HepG2 (cell line): Measurements from ENCODE around the gene ZNG1E. TPM values are rescaled to one million over a fixed set of nuclear protein-coding genes. Genes with fewer than 3 reads are reported as not detected.
"Not testable (repeated sequence)": the region's sequence is repeated elsewhere in the genome, so short reads cannot be mapped to it uniquely, and the experiment has no call there.

Experiments
- ATF1 ChIP-seq: IDR thresholded peaks from 2 replicates; pipeline ENCODE4 v1.6.1; 2016; ENCODE audit warnings: mild to moderate bottlenecking, control low read depth
- ATF2 ChIP-seq: sonication (generic); formaldehyde crosslinking; IDR thresholded peaks from 2 replicates; pipeline ENCODE4 v1.4.0; 2020; ENCODE audit warnings: missing genetic modification reagents
- CHD2 ChIP-seq: IDR thresholded peaks from 2 replicates; pipeline ENCODE4 v1.6.1; 2011; ENCODE audit warnings: low read depth, low read length, improper control_type of control experiment
- CREB1 ChIP-seq, 2 experiments: fragments of 450-650 bp in 1 of 2; IDR thresholded peaks; 2 replicates each; pipeline ENCODE4 v1.6.1; 2016 to 2017; ENCODE audit warnings: control low read depth in 1 of 2, mild to moderate bottlenecking in 1 of 2, missing compliant biosample characterization in 1 of 2, missing genetic modification characterization in 1 of 2
- CREM ChIP-seq, 2 experiments: sonication (generic) in 1 of 2; formaldehyde crosslinking in 1 of 2; IDR thresholded peaks; 2 replicates each; pipeline versions ENCODE4 v1.4.0 to v1.6.1; 2016 to 2020; ENCODE audit warnings: antibody characterized with exemption in 1 of 2, mild to moderate bottlenecking in 1 of 2, missing genetic modification reagents in 1 of 2
- DMAP1 ChIP-seq: IDR thresholded peaks from 2 replicates; pipeline ENCODE4 v1.6.1; 2016
- ELF3 ChIP-seq: IDR thresholded peaks from 2 replicates; pipeline ENCODE4 v1.6.1; 2016; ENCODE audit warnings: missing genetic modification reagents, missing compliant biosample characterization
- FOXO1 ChIP-seq: sonication (generic); formaldehyde crosslinking; IDR thresholded peaks from 2 replicates; pipeline ENCODE4 v1.4.0; 2020; ENCODE audit warnings: missing genetic modification reagents
- GABPB1 ChIP-seq: IDR thresholded peaks from 2 replicates; pipeline ENCODE4 v1.6.1; 2016; ENCODE audit warnings: mild to moderate bottlenecking, missing genetic modification reagents, moderate library complexity, missing compliant biosample characterization
- GATAD1 ChIP-seq: IDR thresholded peaks from 2 replicates; pipeline ENCODE4 v1.6.1; 2016; ENCODE audit warnings: missing genetic modification reagents, missing compliant biosample characterization
- HNRNPLL ChIP-seq: fragments of 200-400 bp; formaldehyde crosslinking; IDR thresholded peaks from 2 replicates; pipeline ENCODE4 v1.6.1; 2017; ENCODE audit warnings: mild to moderate bottlenecking, low read depth, low read length; ENCODE audit not compliant: poor library complexity, severe bottlenecking
- HOXA3 ChIP-seq: sonication (generic); formaldehyde crosslinking; IDR thresholded peaks from 2 replicates; pipeline ENCODE4 v1.5.0; 2020; ENCODE audit warnings: missing genetic modification reagents
- IRF2 ChIP-seq: IDR thresholded peaks from 2 replicates; pipeline ENCODE4 v1.6.1; 2018; ENCODE audit warnings: missing genetic modification reagents, missing compliant biosample characterization
- KAT8 ChIP-seq: IDR thresholded peaks from 2 replicates; pipeline ENCODE4 v1.6.1; 2016; ENCODE audit warnings: missing genetic modification reagents, missing compliant biosample characterization
- KDM2A ChIP-seq: sonication (generic); formaldehyde crosslinking; IDR thresholded peaks from 2 replicates; pipeline ENCODE4 v1.4.0; 2020; ENCODE audit warnings: low read depth, missing genetic modification reagents, borderline replicate concordance
- KMT2B ChIP-seq: IDR thresholded peaks from 2 replicates; pipeline ENCODE4 v1.6.1; 2016; ENCODE audit warnings: missing genetic modification reagents, missing compliant biosample characterization
- MAX ChIP-seq: IDR thresholded peaks from 2 replicates; pipeline ENCODE4 v1.6.1; 2012; ENCODE audit warnings: inconsistent platforms
- MIXL1 ChIP-seq: IDR thresholded peaks from 2 replicates; pipeline ENCODE4 v1.6.1; 2016
- MYC ChIP-seq: sonication (generic); formaldehyde crosslinking; IDR thresholded peaks from 2 replicates; pipeline ENCODE4 v1.9.0; 2021; ENCODE audit warnings: missing genetic modification reagents, borderline replicate concordance
- POLR2AphosphoS5 ChIP-seq: IDR thresholded peaks from 2 replicates; pipeline ENCODE4 v1.6.1; 2012; ENCODE audit warnings: low read depth, low read length
- SAP130 ChIP-seq: IDR thresholded peaks from 2 replicates; pipeline ENCODE4 v1.6.1; 2016; ENCODE audit warnings: low read depth
- SP1 ChIP-seq, 2 experiments: fragments of 450-650 bp in 1 of 2; sonication (generic) in 1 of 2; formaldehyde crosslinking in 1 of 2; IDR thresholded peaks; 2 replicates each; pipeline versions ENCODE4 v1.4.0 to v1.6.1; 2016 to 2020; ENCODE audit warnings: missing genetic modification reagents in 1 of 2
- TAF1 ChIP-seq: sonication (generic); formaldehyde crosslinking; IDR thresholded peaks from 2 replicates; pipeline ENCODE4 v1.4.0; 2020; ENCODE audit warnings: missing genetic modification reagents
- THAP11 ChIP-seq: IDR thresholded peaks from 2 replicates; pipeline ENCODE4 v1.6.1; 2016; ENCODE audit warnings: missing biosample characterization, missing genetic modification reagents
- YEATS2 ChIP-seq: sonication (generic); formaldehyde crosslinking; IDR thresholded peaks from 2 replicates; pipeline ENCODE4 v1.4.0; 2020; ENCODE audit warnings: missing genetic modification reagents, borderline replicate concordance
- ZFY ChIP-seq: sonication (generic); formaldehyde crosslinking; IDR thresholded peaks from 2 replicates; pipeline ENCODE4 v1.4.0; 2020; ENCODE audit warnings: missing genetic modification reagents
- ZNF768 ChIP-seq: sonication (generic); formaldehyde crosslinking; IDR thresholded peaks from 2 replicates; pipeline ENCODE4 v1.4.0; 2020; ENCODE audit warnings: missing genetic modification reagents
- polyA plus RNA-seq, 8 experiments: library from polyadenylated mRNA; depleted of rRNA in 3 of 8; stranded (reverse) in 7 of 8; unstranded in 1 of 8; fragments of >200 nt; fragmentation: Illumina TruSeq in 4 of 8; extraction: Trizol in 4 of 8; gene quantifications; 2 replicates each; pipeline versions ENCODE4 v1.2.1 to v1.2.3, GENCODE V29; 2011 to 2016; ENCODE audit warnings: low read depth in 4 of 8, missing spikeins in 1 of 8, mixed read lengths in 1 of 8; ENCODE audit not compliant: insufficient read depth in 1 of 8
- total RNA-seq, 5 experiments: library from RNA; depleted of rRNA; stranded (reverse); fragments of >200 nt; fragmentation: Illumina TruSeq; extraction: Trizol; gene quantifications; 2 replicates each; pipeline ENCODE4 v1.2.3, GENCODE V29; 2016; ENCODE audit warnings: low read depth in 1 of 5
- TF ChIP-seq, protein P1 (sequence below): sonication (generic); formaldehyde crosslinking; IDR thresholded peaks from 2 replicates; pipeline ENCODE4 v1.4.0; 2020; ENCODE audit warnings: missing genetic modification reagents
- TF ChIP-seq, protein P2 (sequence below): IDR thresholded peaks from 2 replicates; pipeline ENCODE4 v1.6.1; 2016; ENCODE audit warnings: missing genetic modification reagents, missing compliant biosample characterization

ZNG1E gene
- total and polyA plus RNA-seq, 2 of the 13 experiments (the other 11 are each of a cell fraction or from before 2014, with no cell fraction given), result 55.6 to 120 TPM

GRCh38 chr9:65675589-65676021 is at the start of gene ZNG1E (continued):
- TF ChIP-seq, protein P1, sequence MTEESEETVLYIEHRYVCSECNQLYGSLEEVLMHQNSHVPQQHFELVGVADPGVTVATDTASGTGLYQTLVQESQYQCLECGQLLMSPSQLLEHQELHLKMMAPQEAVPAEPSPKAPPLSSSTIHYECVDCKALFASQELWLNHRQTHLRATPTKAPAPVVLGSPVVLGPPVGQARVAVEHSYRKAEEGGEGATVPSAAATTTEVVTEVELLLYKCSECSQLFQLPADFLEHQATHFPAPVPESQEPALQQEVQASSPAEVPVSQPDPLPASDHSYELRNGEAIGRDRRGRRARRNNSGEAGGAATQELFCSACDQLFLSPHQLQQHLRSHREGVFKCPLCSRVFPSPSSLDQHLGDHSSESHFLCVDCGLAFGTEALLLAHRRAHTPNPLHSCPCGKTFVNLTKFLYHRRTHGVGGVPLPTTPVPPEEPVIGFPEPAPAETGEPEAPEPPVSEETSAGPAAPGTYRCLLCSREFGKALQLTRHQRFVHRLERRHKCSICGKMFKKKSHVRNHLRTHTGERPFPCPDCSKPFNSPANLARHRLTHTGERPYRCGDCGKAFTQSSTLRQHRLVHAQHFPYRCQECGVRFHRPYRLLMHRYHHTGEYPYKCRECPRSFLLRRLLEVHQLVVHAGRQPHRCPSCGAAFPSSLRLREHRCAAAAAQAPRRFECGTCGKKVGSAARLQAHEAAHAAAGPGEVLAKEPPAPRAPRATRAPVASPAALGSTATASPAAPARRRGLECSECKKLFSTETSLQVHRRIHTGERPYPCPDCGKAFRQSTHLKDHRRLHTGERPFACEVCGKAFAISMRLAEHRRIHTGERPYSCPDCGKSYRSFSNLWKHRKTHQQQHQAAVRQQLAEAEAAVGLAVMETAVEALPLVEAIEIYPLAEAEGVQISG, result peak; percentile 32; the same call in 1 of the 2 replicates
- TF ChIP-seq ZFY (CRISPR knock-in tag) (peak; percentile 71; the same call in 1 of the 2 replicates), MAX (peak; percentile 31; the same call in 1 of the 2 replicates), GATAD1 (CRISPR knock-in tag) (peak; percentile 84), DMAP1 (CRISPR knock-in tag) (peak; percentile 33; the same call in 1 of the 2 replicates), CREM (IDR thresholded peaks at IDR 0.05) (peak; percentile 81), HOXA3 (peak; percentile 75; the same call in 1 of the 2 replicates), CHD2 (peak; percentile 54; the same call in 1 of the 2 replicates), YEATS2 (peak; percentile 77; the same call in 1 of the 2 replicates), SP1 (CRISPR knock-in tag; IDR thresholded peaks at IDR 0.05) (peak; percentile 62), FOXO1 (0 out of 2 replicates have a peak, but pooled peaks have one; percentile 38), ATF2 (0 out of 2 replicates have a peak, but pooled peaks have one; percentile 17), KDM2A (CRISPR knock-in tag) (peak; percentile 53), TAF1 (peak; percentile 50; the same call in 1 of the 2 replicates), SAP130 (CRISPR knock-in tag) (peak; percentile 82), ATF1 (CRISPR knock-in tag) (peak; percentile 80), IRF2 (CRISPR knock-in tag) (0 out of 2 replicates have a peak, but pooled peaks have one; percentile 26), MYC (CRISPR knock-in tag) (peak; percentile 67; the same call in 1 of the 2 replicates), THAP11 (CRISPR knock-in tag) (peak; percentile 69), MIXL1 (CRISPR knock-in tag) (0 out of 2 replicates have a peak, but pooled peaks have one; percentile 25), KMT2B (CRISPR knock-in tag) (peak; percentile 57), CREB1 (CRISPR knock-in tag; IDR thresholded peaks at IDR 0.05) (peak; percentile 88), GABPB1 (CRISPR knock-in tag) (peak; percentile 64; the same call in 1 of the 2 replicates), KAT8 (peak; percentile 58; the same call in 1 of the 2 replicates), ELF3 (CRISPR knock-in tag) (0 out of 2 replicates have a peak, but pooled peaks have one; percentile 31), ZNF768 (CRISPR knock-in tag) (0 out of 2 replicates have a peak, but pooled peaks have one; percentile 36), POLR2AphosphoS5 (peak; percentile 37; the same call in 1 of the 2 replicates), HNRNPLL (peak; percentile 61)
- not testable (repeated sequence) for TF ChIP-seq CREM (CRISPR knock-in tag; IDR thresholded peaks at IDR 0.05); SP1 (IDR thresholded peaks at IDR 0.05); CREB1 (IDR thresholded peaks at IDR 0.05)
- TF ChIP-seq, protein P2, sequence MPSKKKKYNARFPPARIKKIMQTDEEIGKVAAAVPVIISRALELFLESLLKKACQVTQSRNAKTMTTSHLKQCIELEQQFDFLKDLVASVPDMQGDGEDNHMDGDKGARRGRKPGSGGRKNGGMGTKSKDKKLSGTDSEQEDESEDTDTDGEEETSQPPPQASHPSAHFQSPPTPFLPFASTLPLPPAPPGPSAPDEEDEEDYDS (CRISPR knock-in tag), result peak; percentile 56
